ENCODE measurements around the gene PTPRG.

PTPRG gene

DNA sequence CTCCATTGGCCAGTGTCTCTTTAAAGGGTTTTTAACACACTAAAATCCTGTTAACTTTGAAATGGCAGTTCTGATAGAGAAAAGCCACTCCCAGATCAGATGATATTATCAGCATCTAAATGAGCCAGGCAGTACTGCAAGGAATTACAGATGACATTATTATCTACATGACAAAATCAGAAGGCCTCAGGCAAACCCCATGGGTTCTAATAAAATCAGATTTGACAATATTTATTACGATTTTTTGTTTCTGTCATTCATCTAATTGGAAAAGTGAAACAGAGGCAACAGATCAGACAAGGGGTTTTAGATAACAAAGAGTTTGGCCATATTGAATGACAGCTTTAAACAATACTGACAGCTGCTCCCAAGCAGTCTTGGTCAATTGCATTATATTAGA lies 699.3 kb downstream of the PTPRG start:
- H3K27ac ChIP-seq = no peak overlapping the region
- TF ChIP-seq, protein P1, sequence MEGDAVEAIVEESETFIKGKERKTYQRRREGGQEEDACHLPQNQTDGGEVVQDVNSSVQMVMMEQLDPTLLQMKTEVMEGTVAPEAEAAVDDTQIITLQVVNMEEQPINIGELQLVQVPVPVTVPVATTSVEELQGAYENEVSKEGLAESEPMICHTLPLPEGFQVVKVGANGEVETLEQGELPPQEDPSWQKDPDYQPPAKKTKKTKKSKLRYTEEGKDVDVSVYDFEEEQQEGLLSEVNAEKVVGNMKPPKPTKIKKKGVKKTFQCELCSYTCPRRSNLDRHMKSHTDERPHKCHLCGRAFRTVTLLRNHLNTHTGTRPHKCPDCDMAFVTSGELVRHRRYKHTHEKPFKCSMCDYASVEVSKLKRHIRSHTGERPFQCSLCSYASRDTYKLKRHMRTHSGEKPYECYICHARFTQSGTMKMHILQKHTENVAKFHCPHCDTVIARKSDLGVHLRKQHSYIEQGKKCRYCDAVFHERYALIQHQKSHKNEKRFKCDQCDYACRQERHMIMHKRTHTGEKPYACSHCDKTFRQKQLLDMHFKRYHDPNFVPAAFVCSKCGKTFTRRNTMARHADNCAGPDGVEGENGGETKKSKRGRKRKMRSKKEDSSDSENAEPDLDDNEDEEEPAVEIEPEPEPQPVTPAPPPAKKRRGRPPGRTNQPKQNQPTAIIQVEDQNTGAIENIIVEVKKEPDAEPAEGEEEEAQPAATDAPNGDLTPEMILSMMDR (conservative IDR thresholded peaks at IDR 0.05) = no peak

DNA sequence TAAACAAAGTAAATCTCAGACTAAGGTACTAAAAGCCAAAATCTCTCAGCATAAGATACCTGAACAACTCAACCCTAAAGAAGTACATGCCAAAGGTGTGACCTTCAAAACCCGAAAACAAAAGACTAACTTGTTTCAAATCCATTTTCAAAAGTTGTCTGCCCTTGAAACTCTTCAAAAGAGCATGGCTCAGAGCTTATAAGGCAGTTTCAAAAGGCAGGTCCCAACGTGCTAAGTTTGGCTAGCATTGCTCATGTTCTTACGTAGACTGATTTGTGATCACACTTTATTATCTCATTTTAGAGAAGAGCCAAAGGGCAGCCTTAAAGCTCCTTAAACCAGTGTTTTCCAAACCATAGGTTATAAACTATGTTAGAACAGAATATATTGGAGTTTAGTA lies 699.8 kb downstream of the PTPRG start:
- TF ChIP-seq, protein P1 (conservative IDR thresholded peaks at IDR 0.05) = no peak
- H3K27ac ChIP-seq = no peak overlapping the region

DNA sequence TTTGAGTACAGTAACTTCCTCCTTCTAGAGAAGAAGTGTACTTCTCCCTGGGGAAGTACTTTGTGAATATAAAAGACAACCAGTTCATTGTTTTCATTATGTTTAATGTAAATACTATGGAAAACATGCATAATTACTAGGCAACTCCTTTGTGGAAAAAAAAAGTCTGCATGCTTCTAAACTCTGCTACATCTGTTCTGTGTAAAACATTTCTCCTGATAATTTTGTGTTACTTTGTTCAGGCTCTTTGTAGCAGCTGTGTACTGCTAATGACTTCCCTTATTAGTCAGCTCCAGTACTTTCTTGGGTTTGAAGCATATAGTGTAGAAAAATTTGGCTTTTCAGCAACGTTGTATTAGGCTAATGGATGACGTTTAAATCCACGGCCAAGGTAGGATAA lies 700.4 kb downstream of the PTPRG start:
- TF ChIP-seq, protein P1 (conservative IDR thresholded peaks at IDR 0.05) = no peak
- H3K27ac ChIP-seq = no peak overlapping the region

DNA sequence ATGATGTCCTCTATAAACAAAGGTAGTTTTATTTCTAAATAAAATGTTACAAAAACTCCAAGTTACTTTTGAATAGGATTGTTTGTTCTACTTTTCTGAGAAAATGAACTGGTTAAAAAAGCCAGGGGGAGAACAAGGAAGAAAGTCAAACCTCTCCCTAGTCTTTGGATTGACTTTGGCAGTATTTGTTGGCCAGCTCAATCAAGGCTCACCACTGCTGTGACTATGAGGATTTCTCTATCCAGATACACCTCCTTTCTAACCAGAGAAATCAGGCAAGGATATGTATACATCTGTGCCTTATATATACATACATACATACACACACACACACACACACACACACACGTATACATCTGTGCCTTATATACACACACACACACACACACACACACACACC lies 704.2 kb downstream of the PTPRG start:
- H3K27ac ChIP-seq = no peak overlapping the region
- TF ChIP-seq, protein P1 (conservative IDR thresholded peaks at IDR 0.05) = no peak

DNA sequence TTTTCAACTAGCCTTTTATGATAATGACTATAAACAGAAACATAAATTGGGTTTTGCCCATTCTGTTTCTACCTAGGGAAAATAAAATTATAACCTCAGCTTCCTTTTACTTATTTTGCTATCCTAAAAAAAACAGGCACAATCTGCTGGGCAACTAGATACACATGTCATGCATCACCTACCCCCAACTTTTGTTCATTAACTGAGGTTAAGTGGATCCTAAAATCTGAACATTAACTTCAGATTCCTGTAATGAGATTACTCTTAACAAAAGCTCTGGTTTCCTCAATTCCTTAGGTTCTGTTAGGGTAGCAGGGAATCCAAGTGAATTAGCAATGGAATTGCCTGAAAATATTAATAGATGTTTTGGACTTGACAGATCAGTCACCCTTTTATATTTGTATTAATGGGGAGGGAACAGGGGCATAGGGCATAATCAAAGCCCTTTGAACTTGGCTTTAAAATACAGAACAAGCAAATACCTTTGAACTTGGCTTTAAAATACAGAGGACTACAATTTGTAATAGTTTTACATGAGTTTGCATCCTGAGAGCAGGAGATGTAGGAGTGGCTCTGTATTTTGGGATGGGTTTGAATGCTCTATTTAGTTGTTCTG lies 705.4 kb downstream of the PTPRG start:
- no peak overlapping the region for H3K27ac ChIP-seq
- TF ChIP-seq, protein P1 (conservative IDR thresholded peaks at IDR 0.05) = no peak

DNA sequence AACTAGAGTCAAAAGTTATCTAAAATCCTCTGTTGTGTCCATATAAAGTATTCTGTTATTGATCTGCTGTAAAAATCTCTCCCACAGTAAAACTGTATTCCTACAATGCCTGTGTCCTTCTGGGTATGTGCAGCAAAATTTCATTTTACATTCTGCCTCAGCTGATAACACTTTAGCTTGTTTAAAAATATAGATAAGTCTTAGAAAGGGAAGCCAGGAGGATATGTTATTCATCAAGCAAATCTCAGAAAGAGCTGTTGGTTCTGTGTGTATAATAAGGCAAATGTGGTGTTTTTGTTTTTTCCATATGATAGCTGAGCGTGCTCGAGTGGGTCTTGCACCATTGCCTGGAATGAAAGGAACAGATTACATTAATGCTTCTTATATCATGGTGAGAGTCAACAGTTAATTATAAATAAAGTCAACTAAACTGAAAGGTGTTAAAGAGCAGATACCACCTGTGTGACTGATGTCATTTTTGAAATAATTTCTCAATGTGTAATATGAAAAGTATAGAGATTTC lies 715.3 kb downstream of the PTPRG start:
- no peak overlapping the region for H3K27ac ChIP-seq
- TF ChIP-seq, protein P1 (conservative IDR thresholded peaks at IDR 0.05) = no peak

DNA sequence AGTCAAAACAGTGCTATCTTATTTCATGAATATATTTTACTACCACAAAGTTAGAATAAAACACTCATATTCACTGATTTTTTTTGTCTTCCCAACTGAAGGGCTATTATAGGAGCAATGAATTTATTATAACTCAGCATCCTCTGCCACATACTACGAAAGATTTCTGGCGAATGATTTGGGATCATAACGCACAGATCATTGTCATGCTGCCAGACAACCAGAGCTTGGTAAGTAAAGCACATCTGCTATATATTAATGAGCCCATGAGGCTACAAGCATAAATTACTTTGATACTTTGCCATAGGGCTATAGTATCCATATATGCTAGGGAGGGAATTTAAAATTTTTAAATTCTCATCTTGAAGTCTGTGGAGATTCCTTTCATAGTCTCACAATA lies 716.1 kb downstream of the PTPRG start:
- TF ChIP-seq, protein P1 (conservative IDR thresholded peaks at IDR 0.05) = no peak
- H3K27ac ChIP-seq = no peak overlapping the region

Data from VCaP (cell line).